ENCODE data around the gene TOMM40L.

TOMM40L gene

DNA sequence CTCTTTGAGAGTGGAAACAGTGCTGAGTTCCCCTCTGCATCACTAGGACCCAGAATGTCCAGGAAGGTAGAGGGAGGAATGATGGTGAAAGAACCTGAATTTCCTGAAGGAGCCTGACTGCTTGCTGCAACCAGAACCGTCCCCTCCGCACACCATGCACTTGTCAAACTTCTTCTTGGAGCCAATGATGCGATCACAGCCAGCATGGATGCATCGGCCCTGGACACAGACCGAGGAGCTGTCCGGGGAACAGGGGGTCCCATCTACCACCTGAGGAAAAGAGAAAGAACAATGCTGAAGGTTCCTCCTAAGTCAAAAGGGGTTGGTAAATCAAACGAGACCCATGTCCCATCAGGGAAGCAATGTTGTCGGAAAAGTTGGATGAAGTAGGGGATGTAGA lies 33.9 kb upstream of the TOMM40L start:
- DNase-seq (ENCODE audit: low spot score in 2 of 2), result no peak
- no peaks in the 10 kb centered on the region for H3K27me3 Mint-ChIP-seq
- H3K9me3 Mint-ChIP-seq, result no peaks in the 10 kb centered on the region
- no peak overlapping the region for H3K4me3 Mint-ChIP-seq
- ATAC-seq (ENCODE audit: low read depth), result no peak
- H3K27ac Mint-ChIP-seq, result no peak overlapping the region
- H3K36me3 Mint-ChIP-seq, result no peaks in the 10 kb centered on the region
- peaks cover 46% of the 10 kb centered on the region for H3K4me1 Mint-ChIP-seq

DNA sequence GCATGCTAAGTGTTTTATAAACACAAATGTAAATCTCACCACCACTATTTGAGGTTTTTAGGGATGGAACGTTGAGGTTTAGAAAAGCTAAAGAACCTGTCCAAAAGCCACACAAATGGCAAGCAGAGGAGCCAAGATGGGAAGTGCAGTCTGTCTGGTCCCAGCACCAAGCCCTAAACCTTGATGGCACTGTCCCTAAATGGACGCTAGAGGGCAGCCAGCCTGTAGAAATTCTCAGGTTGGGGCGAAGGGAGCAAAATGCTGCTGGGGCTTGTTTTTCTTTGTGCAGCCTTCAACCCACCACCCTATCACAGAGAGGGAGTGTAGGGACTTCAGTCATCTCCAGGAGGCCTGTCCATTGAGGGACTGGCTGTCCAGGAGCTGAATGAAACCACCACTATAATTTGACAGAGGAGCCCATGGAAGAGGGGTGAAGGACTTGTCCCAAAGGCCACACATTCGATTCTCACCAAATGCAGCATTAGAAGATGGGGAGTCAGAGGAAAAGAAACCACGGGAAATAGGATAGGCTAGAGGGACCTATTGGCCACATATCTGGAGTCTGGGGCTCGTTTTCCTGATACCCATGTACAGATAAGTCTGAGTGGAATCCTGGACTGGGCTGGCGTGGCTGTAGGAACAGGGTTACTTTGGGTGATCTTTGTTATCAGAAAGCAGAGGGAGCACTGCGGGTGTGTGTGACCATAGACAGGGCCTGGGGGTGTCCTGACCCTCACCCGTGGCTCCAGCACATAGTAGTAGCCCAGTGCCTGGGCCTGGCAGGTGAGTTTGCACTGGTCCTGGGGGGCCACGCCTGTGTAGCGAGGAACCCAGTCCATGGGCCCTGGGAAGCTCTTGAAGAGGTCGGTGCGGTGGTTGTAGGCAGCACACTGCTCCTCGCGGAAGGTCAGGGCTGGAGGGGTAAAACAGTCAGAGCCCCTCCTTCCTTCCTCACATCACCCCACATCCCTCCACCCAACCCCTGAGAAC lies 33.1 kb upstream of the TOMM40L start:
- peak overlapping the region; percentile 21 for H3K27ac Mint-ChIP-seq
- no peak overlapping the region for H3K4me3 Mint-ChIP-seq
- H3K27me3 Mint-ChIP-seq, result no peaks in the 10 kb centered on the region
- no peaks in the 10 kb centered on the region for H3K36me3 Mint-ChIP-seq
- DNase-seq (ENCODE audit: low spot score in 2 of 2), result peak; percentile 62 to 65
- H3K9me3 Mint-ChIP-seq, result no peaks in the 10 kb centered on the region
- peaks cover 38% of the 10 kb centered on the region for H3K4me1 Mint-ChIP-seq
- ATAC-seq (ENCODE audit: low read depth), result peak; percentile 89

DNA sequence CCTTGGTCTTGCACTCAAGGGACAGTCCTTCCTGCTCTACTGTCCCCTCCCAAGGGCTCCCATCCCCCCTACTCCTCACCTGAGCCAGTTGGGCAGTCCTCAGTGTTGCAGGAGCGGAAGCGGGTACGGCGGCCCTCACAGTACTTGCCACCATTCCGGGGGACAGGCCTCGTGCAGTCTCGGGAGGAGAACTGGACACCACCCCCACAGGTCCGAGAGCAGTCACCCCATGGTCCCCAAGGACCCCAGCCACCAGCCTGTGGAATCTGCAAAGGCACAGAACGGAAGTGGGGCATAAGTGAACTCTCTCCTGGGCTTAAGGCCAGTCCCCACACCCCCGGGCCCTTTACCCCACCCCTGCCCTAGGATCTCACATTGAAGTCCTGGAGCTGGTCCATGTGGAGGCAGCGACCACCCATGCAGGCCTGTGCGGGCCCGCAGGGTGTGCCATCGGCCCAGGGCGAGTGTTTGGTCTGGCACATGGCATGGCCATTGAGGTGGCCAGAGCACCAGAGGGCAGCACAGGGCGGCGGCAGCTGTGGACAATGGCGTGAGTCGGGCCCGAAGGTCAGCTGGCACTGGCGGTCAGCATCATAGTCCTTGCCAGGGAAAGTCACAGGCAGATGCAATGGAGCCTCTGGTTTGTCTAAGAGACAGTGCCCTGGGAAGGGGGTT lies 32.2 kb upstream of the TOMM40L start:
- DNase-seq (ENCODE audit: low spot score in 2 of 2) (no peak), ATAC-seq (ENCODE audit: low read depth) (no peak)
- no peaks in the 10 kb centered on the region for H3K9me3 Mint-ChIP-seq
- no peaks in the 10 kb centered on the region for H3K27me3 Mint-ChIP-seq
- H3K4me3 Mint-ChIP-seq, result no peak overlapping the region
- peaks cover 35% of the 10 kb centered on the region for H3K4me1 Mint-ChIP-seq
- H3K36me3 Mint-ChIP-seq, result no peaks in the 10 kb centered on the region
- no peak overlapping the region for H3K27ac Mint-ChIP-seq

DNA sequence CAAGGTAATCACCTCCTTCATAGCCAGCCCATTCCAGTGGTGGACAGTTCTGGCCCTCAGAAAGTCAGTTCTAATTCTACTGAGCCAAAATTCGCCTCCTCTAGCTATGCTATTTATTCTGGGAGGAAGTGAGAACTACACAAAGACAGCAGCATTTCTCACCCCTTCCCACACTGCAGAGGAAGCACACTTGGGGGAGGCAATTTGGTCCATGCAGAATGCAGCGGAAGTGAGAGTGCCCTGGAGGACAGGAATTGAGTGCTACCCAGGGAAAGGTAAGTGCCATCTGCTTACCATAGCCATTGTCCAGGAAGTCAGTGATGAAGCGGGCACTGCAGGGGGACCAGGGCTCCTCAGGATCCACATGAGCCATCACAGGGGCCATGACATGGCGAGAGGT lies 30.7 kb upstream of the TOMM40L start:
- DNase-seq (ENCODE audit: low spot score in 2 of 2), result no peak
- H3K9me3 Mint-ChIP-seq, result no peaks in the 10 kb centered on the region
- peak; percentile 76 for ATAC-seq (ENCODE audit: low read depth)
- H3K27ac Mint-ChIP-seq, result peak overlapping the region; percentile 24
- no peak overlapping the region for H3K4me3 Mint-ChIP-seq
- peaks cover 1% of the 10 kb centered on the region for H3K27me3 Mint-ChIP-seq
- H3K4me1 Mint-ChIP-seq, result peaks cover 32% of the 10 kb centered on the region
- no peaks in the 10 kb centered on the region for H3K36me3 Mint-ChIP-seq

DNA sequence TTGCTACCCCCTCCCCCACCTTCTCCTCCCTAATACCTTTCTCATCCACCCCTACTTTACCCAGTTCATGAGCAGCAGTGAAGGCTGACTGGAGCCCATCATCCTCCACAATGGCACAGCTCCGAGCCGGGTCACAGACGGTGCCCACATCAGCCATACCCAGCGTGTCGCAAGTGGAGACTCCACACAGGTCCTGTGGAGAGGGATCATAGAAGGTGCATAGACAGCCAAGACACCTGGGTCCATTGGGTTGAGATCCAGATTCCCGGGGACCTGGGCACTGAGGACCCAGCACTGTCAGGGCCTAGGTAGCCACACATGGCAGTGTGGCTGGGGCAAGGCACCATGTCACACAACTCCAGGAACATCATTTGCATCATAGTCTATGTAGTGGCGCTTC lies 29.7 kb upstream of the TOMM40L start:
- Mint-ChIP-seq H3K36me3 (no peaks in the 10 kb centered on the region), H3K27me3 (peaks cover 3% of the 10 kb centered on the region), H3K4me1 (peaks cover 36% of the 10 kb centered on the region), H3K4me3 (no peak overlapping the region), H3K27ac (no peak overlapping the region), H3K9me3 (no peaks in the 10 kb centered on the region)
- DNase-seq (ENCODE audit: low spot score in 2 of 2) (no peak), ATAC-seq (ENCODE audit: low read depth) (no peak)

DNA sequence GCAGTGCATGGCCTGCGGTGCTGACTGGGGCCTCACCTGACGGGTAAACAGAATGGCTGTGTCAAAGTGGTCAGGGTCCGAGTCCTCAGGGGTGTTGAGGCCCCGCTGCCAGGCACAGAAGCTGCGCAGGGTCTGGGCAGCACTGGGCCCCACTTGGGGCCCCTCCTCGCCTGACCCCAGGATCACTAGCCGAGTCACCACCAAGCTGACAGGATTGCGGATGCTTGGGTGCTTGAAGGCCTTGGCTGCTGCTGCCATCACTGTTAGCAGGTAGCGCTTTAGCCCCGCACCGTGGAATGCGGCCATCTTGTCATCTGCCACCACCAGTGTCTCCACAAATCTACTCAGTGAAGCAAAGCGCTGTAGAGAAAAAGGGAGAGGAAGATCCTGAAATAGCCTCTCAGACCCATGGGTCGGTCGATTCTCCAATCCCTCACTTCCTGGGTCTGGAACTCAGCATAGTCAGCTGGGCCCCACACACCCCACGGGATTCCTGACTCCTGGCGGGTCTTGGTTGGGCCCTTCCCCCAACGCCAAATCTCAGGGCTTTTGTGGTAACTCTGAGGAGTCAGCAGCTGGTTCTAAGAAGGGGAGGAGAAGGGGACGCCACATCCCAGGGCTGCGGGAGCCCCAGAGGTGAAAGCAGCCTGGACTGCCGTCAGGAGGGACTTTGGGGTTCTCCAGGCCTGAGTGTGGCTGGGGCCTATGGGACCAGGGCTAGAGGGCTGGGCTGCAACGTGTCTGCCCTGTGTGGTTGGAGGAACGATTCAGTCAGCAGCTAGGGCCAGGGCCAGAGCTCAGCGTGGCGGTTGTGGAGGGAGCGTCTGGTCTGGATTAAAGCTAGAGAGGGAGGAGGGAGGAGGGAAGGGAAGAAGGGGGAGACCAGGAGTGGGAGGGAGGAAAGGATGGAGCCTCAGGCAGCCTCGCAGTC lies 29.1 kb upstream of the TOMM40L start:
- no peak overlapping the region for H3K4me3 Mint-ChIP-seq
- peaks cover 37% of the 10 kb centered on the region for H3K4me1 Mint-ChIP-seq
- ATAC-seq (ENCODE audit: low read depth) (no peak), DNase-seq (ENCODE audit: low spot score in 2 of 2) (no peak)
- H3K36me3 Mint-ChIP-seq, result no peaks in the 10 kb centered on the region
- no peak overlapping the region for H3K27ac Mint-ChIP-seq
- H3K9me3 Mint-ChIP-seq, result no peaks in the 10 kb centered on the region
- H3K27me3 Mint-ChIP-seq, result peaks cover 3% of the 10 kb centered on the region

DNA sequence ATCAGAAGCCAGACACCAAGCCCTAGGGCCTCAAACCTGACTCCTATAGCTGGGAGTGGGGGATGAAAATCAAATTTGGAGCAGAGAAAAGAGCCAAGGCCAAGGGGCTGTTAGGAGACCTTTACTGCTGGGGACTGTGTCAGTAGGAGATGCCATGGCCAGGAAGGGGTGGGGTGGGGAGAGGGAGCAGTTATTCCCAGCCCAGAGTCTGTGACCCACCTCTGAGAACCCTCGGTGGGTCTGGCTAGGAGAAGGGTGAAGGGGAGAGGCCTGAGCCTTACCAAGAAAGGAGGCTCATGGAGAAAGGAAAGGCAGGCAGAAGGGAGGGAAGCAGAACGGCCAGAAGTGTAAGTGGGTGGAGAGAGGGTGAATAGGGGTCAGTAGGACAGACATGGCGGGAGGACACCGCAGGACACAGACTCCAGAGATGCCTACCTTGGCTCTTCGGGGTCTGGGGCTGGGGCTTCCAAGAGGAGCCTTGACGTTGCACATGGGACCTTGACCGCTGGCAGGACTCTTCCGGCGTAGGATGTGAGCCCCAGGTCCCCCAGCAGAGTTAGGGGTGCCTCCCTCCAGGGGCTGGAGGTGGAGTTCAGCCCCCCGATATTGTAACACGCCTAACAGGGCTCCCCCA lies 28.2 kb upstream of the TOMM40L start:
- ATAC-seq (ENCODE audit: low read depth) (no peak), DNase-seq (ENCODE audit: low spot score in 2 of 2) (no peak)
- peaks cover 3% of the 10 kb centered on the region for H3K27me3 Mint-ChIP-seq
- H3K9me3 Mint-ChIP-seq, result no peaks in the 10 kb centered on the region
- H3K36me3 Mint-ChIP-seq, result peaks cover 1% of the 10 kb centered on the region
- peaks cover 28% of the 10 kb centered on the region for H3K4me1 Mint-ChIP-seq
- H3K27ac Mint-ChIP-seq, result no peak overlapping the region
- H3K4me3 Mint-ChIP-seq, result no peak overlapping the region

DNA sequence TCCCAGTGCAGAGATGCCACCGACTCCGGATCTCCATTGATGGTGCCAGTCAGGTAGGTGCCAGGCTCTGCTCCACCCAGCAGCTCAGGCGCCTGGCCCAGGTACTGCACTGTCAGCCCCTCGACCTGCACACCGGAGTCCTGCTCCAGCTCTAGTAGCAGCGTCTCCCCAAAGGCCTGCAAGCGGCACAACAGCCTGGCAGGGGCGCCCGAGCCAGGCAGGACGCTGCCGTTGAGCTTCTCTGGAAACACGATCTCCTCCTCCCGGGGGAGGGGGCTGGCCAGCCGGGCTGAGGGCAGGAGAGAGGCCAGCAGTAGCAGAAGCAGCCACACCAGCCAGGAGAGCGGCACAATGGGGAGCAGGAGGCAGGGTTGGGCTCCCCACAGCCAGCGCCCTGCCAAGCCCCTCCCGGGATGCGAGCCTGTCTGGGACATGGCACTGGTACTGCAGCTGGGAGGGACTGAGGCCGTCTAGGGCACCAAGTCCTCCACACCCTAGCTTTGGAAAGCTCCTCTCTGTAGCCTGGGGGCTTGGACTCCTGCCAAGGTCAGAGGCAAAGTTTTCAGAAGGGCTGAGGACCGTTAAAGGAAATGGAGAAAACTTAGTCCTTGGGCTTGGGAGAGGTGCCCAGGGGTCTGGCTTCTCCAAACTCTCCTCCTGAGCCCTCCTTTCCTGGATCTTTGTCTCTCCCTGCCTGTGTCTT lies 27.5 kb upstream of the TOMM40L start:
- Mint-ChIP-seq H3K27me3 (peaks cover 3% of the 10 kb centered on the region), H3K36me3 (peaks cover 1% of the 10 kb centered on the region), H3K9me3 (no peaks in the 10 kb centered on the region), H3K4me3 (no peak overlapping the region), H3K4me1 (peaks cover 27% of the 10 kb centered on the region), H3K27ac (no peak overlapping the region)
- no peak for ATAC-seq (ENCODE audit: low read depth)
- DNase-seq (ENCODE audit: low spot score in 2 of 2), result no peak

DNA sequence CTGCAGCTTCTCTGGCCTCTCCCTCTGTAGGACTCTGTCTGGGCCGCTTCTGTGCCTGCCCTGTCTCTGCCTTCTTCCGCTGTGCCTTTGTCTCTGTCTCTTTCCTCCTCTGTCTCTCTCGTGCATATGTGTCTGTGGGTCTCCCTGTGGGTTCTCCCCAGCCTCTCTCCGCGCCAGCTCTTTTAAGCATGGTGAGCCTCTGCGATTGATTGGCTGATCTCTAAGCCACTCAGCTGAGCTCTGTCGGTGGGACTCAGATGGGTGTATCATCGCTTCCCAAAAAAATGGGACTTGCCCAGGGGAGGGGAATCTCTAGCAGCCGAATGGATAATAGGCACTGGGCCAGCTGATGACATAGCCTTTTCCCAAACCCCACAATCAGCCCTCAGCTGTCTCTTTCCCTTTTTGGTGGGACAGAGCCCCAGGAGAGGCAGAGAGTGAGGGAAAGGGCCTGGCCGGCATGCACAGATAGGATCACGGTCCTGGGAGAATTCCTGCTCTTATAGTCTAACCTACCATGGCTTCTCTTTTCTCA lies 26.9 kb upstream of the TOMM40L start, which contains the start of gene ADAMTS4:
TSS of gene ADAMTS4 (minus strand) at position 158 of the 535 bp plus-strand sequence. CDS start 427 bp downstream, outside the sequence.
- H3K9me3 Mint-ChIP-seq, result no peaks in the 10 kb centered on the region
- peaks cover 3% of the 10 kb centered on the region for H3K27me3 Mint-ChIP-seq
- H3K36me3 Mint-ChIP-seq, result peaks cover 4% of the 10 kb centered on the region
- ATAC-seq (ENCODE audit: low read depth) (no peak), DNase-seq (ENCODE audit: low spot score in 2 of 2) (no peak)
- H3K27ac Mint-ChIP-seq, result no peak within 1 kb of the TSS
- H3K4me1 Mint-ChIP-seq, result peaks cover 29% of the 10 kb centered on the region
- no peak within 1 kb of the TSS for H3K4me3 Mint-ChIP-seq

DNA sequence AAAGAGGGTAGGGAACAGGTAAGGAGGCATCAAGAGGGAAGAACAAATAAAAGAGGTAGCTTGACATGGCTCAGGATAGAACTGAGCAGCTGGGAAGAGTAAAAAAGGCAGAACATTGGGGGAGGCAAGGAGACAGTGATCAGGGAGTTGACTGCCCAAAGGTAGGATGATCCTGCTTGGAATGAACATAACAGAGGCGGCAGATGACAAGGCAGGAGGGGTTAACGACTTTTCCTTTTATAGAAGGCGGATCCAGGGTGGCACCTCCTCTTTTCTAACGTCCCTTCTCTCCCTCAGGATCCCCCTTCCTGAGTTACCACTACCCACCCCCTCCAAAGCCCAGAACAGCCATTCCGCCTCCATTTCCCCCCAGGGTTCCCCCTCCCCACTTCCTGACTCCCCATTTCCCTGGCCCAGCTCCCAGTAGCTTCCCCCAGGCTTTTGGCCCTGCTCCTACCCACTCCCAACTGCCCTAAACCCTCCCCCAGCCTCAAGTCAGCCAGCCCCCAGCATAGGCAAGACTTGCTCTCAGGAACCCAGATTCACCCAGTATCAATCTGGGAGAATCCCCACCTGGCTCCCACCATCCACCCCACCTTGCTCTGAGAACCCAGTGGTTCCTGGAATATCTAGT lies 26.2 kb upstream of the TOMM40L start:
- Mint-ChIP-seq H3K36me3 (peaks cover 10% of the 10 kb centered on the region), H3K4me3 (no peak overlapping the region), H3K9me3 (no peaks in the 10 kb centered on the region), H3K27me3 (peaks cover 3% of the 10 kb centered on the region), H3K27ac (no peak overlapping the region), H3K4me1 (peaks cover 32% of the 10 kb centered on the region)
- no peak for ATAC-seq (ENCODE audit: low read depth)
- DNase-seq (ENCODE audit: low spot score in 2 of 2), result no peak

DNA sequence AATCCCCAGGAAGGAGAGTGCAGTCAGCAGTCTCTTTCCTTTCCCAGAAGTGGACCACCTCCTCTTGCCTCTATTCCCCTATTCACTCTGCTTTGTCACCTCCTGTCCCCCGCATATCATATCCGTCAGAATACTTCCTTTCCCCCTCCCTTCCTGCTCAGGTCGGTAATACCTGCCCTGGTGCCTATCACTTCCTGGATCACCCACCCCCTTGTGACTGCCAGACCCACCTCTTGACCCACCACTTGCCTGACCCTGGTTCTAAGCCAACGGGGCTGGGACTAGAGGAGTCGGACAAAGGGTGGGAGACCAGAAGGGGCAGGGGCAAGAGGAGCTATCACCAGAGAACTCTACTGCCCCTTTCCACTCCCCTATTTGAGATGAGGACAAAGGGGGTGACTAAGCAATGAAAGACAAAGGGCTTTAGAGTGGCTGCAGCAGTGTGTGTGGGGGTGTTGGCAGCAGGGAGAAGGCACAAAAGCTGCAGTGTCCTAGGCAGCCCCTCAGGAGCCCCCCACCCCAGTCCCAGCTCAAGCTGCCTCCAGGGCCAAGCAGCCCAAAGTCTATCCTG lies 25.4 kb upstream of the TOMM40L start:
- no peak for DNase-seq (ENCODE audit: low spot score in 2 of 2)
- H3K27me3 Mint-ChIP-seq, result peaks cover 3% of the 10 kb centered on the region
- H3K4me3 Mint-ChIP-seq, result no peak overlapping the region
- H3K4me1 Mint-ChIP-seq, result peaks cover 27% of the 10 kb centered on the region
- no peaks in the 10 kb centered on the region for H3K9me3 Mint-ChIP-seq
- no peak for ATAC-seq (ENCODE audit: low read depth)
- peak overlapping the region; percentile 94 for H3K27ac Mint-ChIP-seq
- H3K36me3 Mint-ChIP-seq, result peaks cover 12% of the 10 kb centered on the region

Measured in memory B cell (primary cell).